Neural crest cell (in vitro differentiated cells): Measurements from ENCODE around the gene ITFG1. TPM values are rescaled to one million over a fixed set of nuclear protein-coding genes. Genes with fewer than 3 reads are reported as not detected.
A peak's percentile ranks its signal among the peaks of the same experiment; 100 is the strongest.

Source experiments
- DNase-seq: peaks from one replicate; pipeline ENCODE4 v3.0.0; 2021; ENCODE audit warnings: low read depth, mixed read lengths, low spot score
- H3K27ac Mint-ChIP-seq: one replicate; pipeline ENCODE4 v1.8.0; 2021; ENCODE audit warnings: mild to moderate bottlenecking, mixed read lengths; ENCODE audit not compliant: unreplicated experiment
- H3K27me3 Mint-ChIP-seq: 2 replicates; pipeline ENCODE4 v1.8.0; 2021; ENCODE audit warnings: low read depth, mild to moderate bottlenecking, mixed read lengths
- H3K36me3 Mint-ChIP-seq: 2 replicates; pipeline ENCODE4 v1.8.0; 2021; ENCODE audit warnings: low read depth, mild to moderate bottlenecking, mixed read lengths
- H3K4me1 Mint-ChIP-seq: 2 replicates; pipeline ENCODE4 v1.8.0; 2021; ENCODE audit warnings: mixed read lengths
- H3K4me3 Mint-ChIP-seq: one replicate; pipeline ENCODE4 v1.8.0; 2021; ENCODE audit warnings: mild to moderate bottlenecking, mixed read lengths
- H3K9me3 Mint-ChIP-seq: 2 replicates; pipeline ENCODE4 v1.8.0; 2021; ENCODE audit warnings: mixed read lengths
- long read RNA-seq: library from polyadenylated mRNA; unstranded; transcript quantifications from one replicate; pipeline ENCODE4 v2.0.0, GENCODE V29; 2020
- total RNA-seq: library from RNA; stranded (reverse); gene quantifications from 2 replicates; pipeline ENCODE4 v1.2.1, GENCODE V29; 2021
- TF ChIP-seq, protein P1 (sequence below): fragments of 200-600 bp; sonication (generic); conservative IDR thresholded peaks from 2 replicates; pipeline ENCODE4 v1.5.0; 2021; ENCODE audit warnings: antibody characterized with exemption, mild to moderate bottlenecking

The ITFG1 gene
- total RNA-seq, result 30.9 and 32.4 TPM in 2 replicates
- long read RNA-seq, transcript ITFG1-201 (18 exons, 3,400 nt), result major isoform, 56 of 71 reads
- long read RNA-seq, partial matches to known transcripts, result 5 of 71 reads
- long read RNA-seq, other reads (novel, unspliced or antisense), result 10 of 71 reads

DNA sequence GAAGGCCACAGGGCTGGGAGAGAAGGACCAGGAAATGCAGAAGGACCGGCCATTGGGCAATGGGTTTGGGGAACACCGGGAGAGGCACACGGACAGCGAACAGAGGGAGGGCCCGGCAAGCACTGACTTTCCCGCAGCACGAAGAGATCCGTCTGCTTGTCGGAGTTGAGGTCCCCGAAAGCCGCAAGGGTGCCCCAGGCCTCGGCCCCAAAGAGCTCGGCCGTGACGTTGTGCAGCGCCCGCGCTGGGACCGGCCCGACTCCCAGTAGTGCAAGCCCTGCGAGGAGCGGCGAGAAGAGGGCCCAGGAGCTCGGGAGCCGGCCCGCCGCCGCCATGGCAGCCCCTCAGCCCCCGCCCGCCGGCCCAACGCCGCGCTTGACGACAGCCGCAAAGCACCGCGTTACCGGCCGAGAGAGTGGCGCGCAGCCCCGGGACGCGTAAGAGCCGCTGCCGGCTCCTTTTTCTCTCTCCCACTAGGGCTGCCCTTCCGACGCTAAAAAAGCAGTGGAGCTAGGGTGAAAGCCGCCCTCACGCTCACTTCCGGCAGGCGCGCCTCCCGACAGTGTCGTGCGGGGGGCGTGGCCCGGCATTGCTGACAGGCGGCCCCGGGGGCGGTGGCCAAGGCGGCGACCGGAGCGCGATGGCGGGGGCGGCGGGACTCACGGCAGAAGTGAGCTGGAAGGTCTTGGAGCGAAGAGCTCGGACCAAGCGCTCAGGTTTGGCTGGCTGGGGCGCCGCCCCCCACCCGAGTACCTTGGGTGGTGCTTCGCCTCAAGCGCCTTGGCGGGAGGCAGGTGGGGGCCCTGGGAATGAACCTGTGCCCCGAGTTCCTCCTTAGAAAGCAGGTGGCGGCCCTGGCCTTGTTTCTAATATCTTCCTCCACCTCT lies at the start of gene ITFG1, which contains the start of gene PHKB:
Gene ITFG1, minus strand, starts transcription at position 353 of the 887 bp plus-strand sequence. Its CDS starts 18 bp downstream, at position 335.
Gene PHKB, plus strand, starts transcription at position 621 of the 887 bp plus-strand sequence. Its CDS starts 20 bp downstream, at position 641.
- H3K4me3 Mint-ChIP-seq, result peak within 1 kb of the TSS; percentile 95
- no peaks in the 10 kb centered on the region for H3K27me3 Mint-ChIP-seq
- no peaks in the 10 kb centered on the region for H3K36me3 Mint-ChIP-seq
- TF ChIP-seq, protein P1, sequence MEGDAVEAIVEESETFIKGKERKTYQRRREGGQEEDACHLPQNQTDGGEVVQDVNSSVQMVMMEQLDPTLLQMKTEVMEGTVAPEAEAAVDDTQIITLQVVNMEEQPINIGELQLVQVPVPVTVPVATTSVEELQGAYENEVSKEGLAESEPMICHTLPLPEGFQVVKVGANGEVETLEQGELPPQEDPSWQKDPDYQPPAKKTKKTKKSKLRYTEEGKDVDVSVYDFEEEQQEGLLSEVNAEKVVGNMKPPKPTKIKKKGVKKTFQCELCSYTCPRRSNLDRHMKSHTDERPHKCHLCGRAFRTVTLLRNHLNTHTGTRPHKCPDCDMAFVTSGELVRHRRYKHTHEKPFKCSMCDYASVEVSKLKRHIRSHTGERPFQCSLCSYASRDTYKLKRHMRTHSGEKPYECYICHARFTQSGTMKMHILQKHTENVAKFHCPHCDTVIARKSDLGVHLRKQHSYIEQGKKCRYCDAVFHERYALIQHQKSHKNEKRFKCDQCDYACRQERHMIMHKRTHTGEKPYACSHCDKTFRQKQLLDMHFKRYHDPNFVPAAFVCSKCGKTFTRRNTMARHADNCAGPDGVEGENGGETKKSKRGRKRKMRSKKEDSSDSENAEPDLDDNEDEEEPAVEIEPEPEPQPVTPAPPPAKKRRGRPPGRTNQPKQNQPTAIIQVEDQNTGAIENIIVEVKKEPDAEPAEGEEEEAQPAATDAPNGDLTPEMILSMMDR, result no peak
- peaks cover 68% of the 10 kb centered on the region for H3K4me1 Mint-ChIP-seq
- peak; percentile 86 for DNase-seq
- H3K27ac Mint-ChIP-seq, result peak within 1 kb of the TSS; percentile 97
- no peaks in the 10 kb centered on the region for H3K9me3 Mint-ChIP-seq

- Mint-ChIP-seq H3K4me3 (no peak overlapping the region), H3K36me3 (peaks cover 16% of the 10 kb centered on the region), H3K27me3 (no peaks in the 10 kb centered on the region), H3K9me3 (peaks cover 2% of the 10 kb centered on the region), H3K4me1 (peaks cover 11% of the 10 kb centered on the region), H3K27ac (no peak overlapping the region)
- no peak for DNase-seq
- TF ChIP-seq, protein P1, result no peak
Measured at GRCh38 chr16:47507701-47508100, 46.8 kb upstream of the ITFG1 start.

DNA sequence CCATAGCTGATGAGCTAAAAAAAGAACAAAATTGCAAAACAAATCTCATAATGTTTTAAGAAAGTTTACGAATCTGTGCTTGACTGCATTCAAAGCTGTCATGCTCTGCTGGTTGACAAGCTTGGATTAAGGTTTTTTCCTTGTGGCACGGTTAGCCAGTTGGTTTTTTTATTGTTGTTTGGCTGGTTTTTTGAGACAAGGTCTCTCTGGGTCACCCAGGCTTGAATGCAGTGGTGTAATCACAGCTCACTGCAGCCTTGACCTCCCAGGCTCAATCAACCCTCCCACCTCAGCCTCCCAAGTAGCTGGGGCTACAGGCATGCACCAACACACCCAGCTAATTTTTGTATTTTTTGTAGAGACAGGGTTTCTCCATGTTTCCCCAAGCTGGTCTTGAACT lies 45.9 kb upstream of the ITFG1 start:
- TF ChIP-seq, protein P1, result no peak
- Mint-ChIP-seq H3K27ac (no peak overlapping the region), H3K4me3 (no peak overlapping the region), H3K4me1 (peaks cover 11% of the 10 kb centered on the region), H3K27me3 (no peaks in the 10 kb centered on the region), H3K9me3 (peaks cover 2% of the 10 kb centered on the region), H3K36me3 (peaks cover 17% of the 10 kb centered on the region)
- DNase-seq, result no peak

DNA sequence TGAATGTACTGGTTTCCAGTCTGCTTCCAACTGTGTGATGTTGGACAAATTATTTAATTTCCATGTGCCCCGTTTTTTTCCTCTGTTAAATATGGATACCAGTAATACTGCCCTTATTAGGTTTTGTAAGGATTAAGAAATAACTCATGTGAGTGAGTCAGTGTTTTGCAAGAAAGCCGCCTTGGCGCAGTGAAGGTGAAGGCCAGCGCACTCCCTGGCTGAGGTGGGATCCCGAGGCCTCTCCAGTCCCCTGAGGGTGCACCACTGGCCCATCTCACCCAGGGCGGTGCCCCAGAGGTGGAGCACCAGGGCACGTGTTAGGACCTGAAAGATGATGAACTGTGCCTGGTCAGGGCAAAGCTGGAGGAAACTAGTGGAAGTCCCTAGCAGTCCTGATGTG lies 43.7 kb upstream of the ITFG1 start:
- Mint-ChIP-seq H3K27ac (peak overlapping the region; percentile 78), H3K4me3 (no peak overlapping the region), H3K4me1 (peaks cover 11% of the 10 kb centered on the region), H3K9me3 (peaks cover 2% of the 10 kb centered on the region), H3K27me3 (no peaks in the 10 kb centered on the region), H3K36me3 (peaks cover 25% of the 10 kb centered on the region)
- TF ChIP-seq, protein P1, result no peak
- DNase-seq, result no peak

GRCh38 chr16:47503936-47504335 lies 43.1 kb upstream of the ITFG1 start:
- Mint-ChIP-seq H3K36me3 (peaks cover 27% of the 10 kb centered on the region), H3K4me1 (peaks cover 11% of the 10 kb centered on the region), H3K4me3 (no peak overlapping the region), H3K9me3 (peaks cover 2% of the 10 kb centered on the region), H3K27me3 (no peaks in the 10 kb centered on the region), H3K27ac (no peak overlapping the region)
- DNase-seq, result no peak
- TF ChIP-seq, protein P1, result no peak
